ENCODE results near the gene PPP3CB. TPM values are rescaled to one million over a fixed set of nuclear protein-coding genes. Genes with fewer than 3 reads are reported as not detected.
"Not testable (repeated sequence)": the region's sequence is repeated elsewhere in the genome, so short reads cannot be mapped to it uniquely, and the experiment has no call there.

PPP3CB gene
- total and polyA plus RNA-seq, 4 experiments from 2014 or later = 8.9 to 48.1 (median 28.5) TPM

DNA sequence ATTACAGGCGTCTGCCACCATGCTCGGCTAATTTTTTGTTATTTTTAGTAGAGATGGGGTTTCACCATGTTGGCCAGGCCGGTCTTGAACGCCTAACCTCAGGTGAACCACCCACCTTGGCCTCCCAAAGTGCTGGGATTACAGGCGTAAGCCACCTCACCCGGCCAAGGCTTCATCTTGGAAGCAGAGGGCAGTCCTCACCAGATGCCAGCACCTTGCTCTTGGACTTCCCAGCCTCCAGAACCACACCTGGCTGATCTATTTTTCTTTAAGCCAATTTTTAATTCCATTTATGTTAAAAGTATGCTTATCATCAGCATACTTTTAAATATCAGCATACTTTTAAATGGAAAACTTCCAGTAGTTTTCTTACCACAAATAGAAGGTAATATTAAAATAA is 94.2 kb downstream of the PPP3CB start:
- no peak overlapping the region for H3K27ac Mint-ChIP-seq
- H3K27me3 Mint-ChIP-seq = no peaks in the 10 kb centered on the region
- no peak for DNase-seq
- POLR2A ChIA-PET (ENCODE audit: partially characterized antibody) = interaction anchor here (1.3 to 2.0 kb wide), 2 partner anchors 9 to 11 kb away, joined by 3 to 4 read pairs; no protein-coding TSS in a partner anchor
- CTCF ChIA-PET (ENCODE audit: partially characterized antibody) = no interaction called here
- peaks cover 16% of the 10 kb centered on the region for H3K36me3 ChIP-seq (ENCODE audit: insufficient read depth, low read length)
- H3K27me3 ChIP-seq (ENCODE audit: insufficient read depth, low read length) = no peaks in the 10 kb centered on the region
- H3K4me3 Mint-ChIP-seq = peak overlapping the region in 1 of 8 donors; percentile 17
- H3K9me3 Mint-ChIP-seq = peaks cover 0 to 2% (median 0%) of the 10 kb centered on the region in 8 donors
- no peak overlapping the region for H3K27ac ChIP-seq (ENCODE audit: low read depth, low read length)
- H3K9me3 ChIP-seq (ENCODE audit: control insufficient read depth in 1 of 2, low read length in 2 of 2) = no peaks in the 10 kb centered on the region
- peaks cover 13% of the 10 kb centered on the region for H3K4me1 ChIP-seq (ENCODE audit: insufficient read depth, low read length)
- peaks cover 10 to 39% (median 23%) of the 10 kb centered on the region in 4 donors for H3K4me1 Mint-ChIP-seq
- H3K36me3 Mint-ChIP-seq = peaks cover 16 to 29% of the 10 kb centered on the region in 2 donors
- intact Hi-C loops (cut with micrococcal nuclease) = no loop called here
- no peak overlapping the region for H3K4me3 ChIP-seq (ENCODE audit: low read length in 2 of 2)

DNA sequence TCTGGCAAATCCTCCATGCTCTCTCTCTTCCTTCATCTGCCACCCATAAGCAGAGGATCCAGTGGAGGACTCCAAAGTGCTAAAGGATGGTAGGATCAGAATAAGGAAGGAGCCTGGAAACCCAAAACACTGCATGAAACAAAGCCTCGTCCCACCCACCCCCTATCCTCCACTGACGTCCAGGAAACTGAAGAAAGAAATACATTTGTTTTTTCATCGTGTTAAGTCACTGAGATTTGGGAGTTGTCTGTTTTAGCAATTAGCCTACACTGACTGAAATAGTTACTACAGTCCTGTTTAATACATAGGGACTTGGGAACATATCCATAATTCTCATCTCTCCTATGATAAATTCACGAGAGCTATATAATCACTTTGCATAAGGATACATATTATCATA is 96.8 kb downstream of the PPP3CB start:
- Histone ChIP-seq H3K4me3 (ENCODE audit: low read length in 2 of 2) (no peak overlapping the region), H3K27ac (ENCODE audit: low read depth, low read length) (no peak overlapping the region), H3K9me3 (ENCODE audit: control insufficient read depth in 1 of 2, low read length in 2 of 2) (no peaks in the 10 kb centered on the region), H3K27me3 (ENCODE audit: insufficient read depth, low read length) (no peaks in the 10 kb centered on the region), H3K4me1 (ENCODE audit: insufficient read depth, low read length) (no peaks in the 10 kb centered on the region), H3K36me3 (ENCODE audit: insufficient read depth, low read length) (peaks cover 26% of the 10 kb centered on the region)
- Mint-ChIP-seq H3K9me3 (no peaks in the 10 kb centered on the region), H3K27ac (peak overlapping the region in 3 of 7 donors; percentile 8 to 50 (median 16)), H3K4me1 (peaks cover 6 to 23% (median 13%) of the 10 kb centered on the region in 4 donors), H3K4me3 (no peak overlapping the region), H3K27me3 (no peaks in the 10 kb centered on the region), H3K36me3 (peaks cover 33 to 45% of the 10 kb centered on the region in 2 donors)
- CTCF ChIA-PET (ENCODE audit: partially characterized antibody) = no interaction called here
- intact Hi-C loops (cut with micrococcal nuclease) = no loop called here
- no peak for DNase-seq
- POLR2A ChIA-PET (ENCODE audit: partially characterized antibody) = interaction anchor here (1.3 kb wide), 1 partner anchor 15 kb away, joined by 4 read pairs; the partner anchor contains the start of gene ANXA7

DNA sequence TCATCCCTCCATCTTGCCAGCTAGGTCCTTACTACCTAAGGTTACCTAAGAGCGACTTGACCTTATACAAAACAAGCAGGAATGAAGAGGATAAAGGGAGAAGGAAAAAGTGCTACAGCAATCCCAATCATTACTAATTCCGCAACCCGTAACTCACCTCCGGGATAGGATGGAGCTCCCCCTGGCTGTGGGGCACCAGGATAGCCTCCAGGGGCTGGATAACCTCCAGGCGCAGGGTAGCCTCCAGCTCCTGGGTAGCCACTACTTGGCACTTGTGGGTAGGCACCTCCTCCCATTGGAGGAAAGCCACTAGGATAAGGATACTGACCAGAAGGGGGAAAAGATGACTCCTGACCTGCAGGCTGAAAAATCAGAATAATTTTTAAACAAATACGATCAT is 97.8 kb downstream of the PPP3CB start:
- Mint-ChIP-seq H3K27ac (no peak overlapping the region), H3K27me3 (no peaks in the 10 kb centered on the region), H3K4me3 (no peak overlapping the region), H3K4me1 (peaks cover 4 to 15% (median 10%) of the 10 kb centered on the region in 4 donors), H3K9me3 (no peaks in the 10 kb centered on the region), H3K36me3 (peaks cover 40 to 52% of the 10 kb centered on the region in 2 donors)
- intact Hi-C loops (cut with micrococcal nuclease) = no loop called here
- no peak overlapping the region for H3K27ac ChIP-seq (ENCODE audit: low read depth, low read length)
- no peak for DNase-seq
- POLR2A ChIA-PET (ENCODE audit: partially characterized antibody) = no interaction called here
- no peaks in the 10 kb centered on the region for H3K4me1 ChIP-seq (ENCODE audit: insufficient read depth, low read length)
- H3K27me3 ChIP-seq (ENCODE audit: insufficient read depth, low read length) = no peaks in the 10 kb centered on the region
- no peaks in the 10 kb centered on the region for H3K9me3 ChIP-seq (ENCODE audit: control insufficient read depth in 1 of 2, low read length in 2 of 2)
- H3K4me3 ChIP-seq (ENCODE audit: low read length in 2 of 2) = no peak overlapping the region
- H3K36me3 ChIP-seq (ENCODE audit: insufficient read depth, low read length) = peaks cover 26% of the 10 kb centered on the region
- CTCF ChIA-PET (ENCODE audit: partially characterized antibody) = interaction anchor here (0.9 to 1.0 kb wide), 2 partner anchors 11 to 15 kb away, joined by 3 read pairs; no protein-coding TSS in a partner anchor

DNA sequence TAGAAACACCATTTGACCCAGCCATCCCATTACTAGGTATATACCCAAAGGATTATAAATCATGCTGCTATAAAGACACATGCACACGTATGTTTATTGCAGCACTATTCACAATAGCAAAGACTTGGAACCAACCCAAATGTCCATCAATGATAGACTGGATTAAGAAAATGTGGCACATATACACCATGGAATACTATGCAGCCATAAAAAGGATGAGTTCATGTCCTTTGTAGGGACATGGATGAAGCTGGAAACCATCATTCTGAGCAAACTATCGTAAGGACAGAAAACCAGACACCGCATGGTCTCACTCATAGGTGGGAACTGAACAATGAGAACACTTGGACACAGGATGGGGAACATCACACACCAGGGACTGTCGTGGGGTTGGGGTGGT is 101.5 kb downstream of the PPP3CB start:
- H3K27me3 ChIP-seq (ENCODE audit: insufficient read depth, low read length); H3K27me3 Mint-ChIP-seq; H3K4me3 Mint-ChIP-seq; H3K4me1 ChIP-seq (ENCODE audit: insufficient read depth, low read length); POLR2A ChIA-PET (ENCODE audit: partially characterized antibody); H3K4me3 ChIP-seq (ENCODE audit: low read length in 2 of 2); H3K9me3 Mint-ChIP-seq; CTCF ChIA-PET (ENCODE audit: partially characterized antibody); DNase-seq; intact Hi-C loops (cut with micrococcal nuclease); H3K9me3 ChIP-seq (ENCODE audit: control insufficient read depth in 1 of 2, low read length in 2 of 2); H3K27ac Mint-ChIP-seq; H3K27ac ChIP-seq (ENCODE audit: low read depth, low read length): not testable (repeated sequence)
- peaks cover 42% of the 10 kb centered on the region for H3K36me3 ChIP-seq (ENCODE audit: insufficient read depth, low read length)
- Mint-ChIP-seq H3K4me1 (peaks cover 5 to 15% (median 9%) of the 10 kb centered on the region in 4 donors), H3K36me3 (peaks cover 57 to 63% of the 10 kb centered on the region in 2 donors)

DNA sequence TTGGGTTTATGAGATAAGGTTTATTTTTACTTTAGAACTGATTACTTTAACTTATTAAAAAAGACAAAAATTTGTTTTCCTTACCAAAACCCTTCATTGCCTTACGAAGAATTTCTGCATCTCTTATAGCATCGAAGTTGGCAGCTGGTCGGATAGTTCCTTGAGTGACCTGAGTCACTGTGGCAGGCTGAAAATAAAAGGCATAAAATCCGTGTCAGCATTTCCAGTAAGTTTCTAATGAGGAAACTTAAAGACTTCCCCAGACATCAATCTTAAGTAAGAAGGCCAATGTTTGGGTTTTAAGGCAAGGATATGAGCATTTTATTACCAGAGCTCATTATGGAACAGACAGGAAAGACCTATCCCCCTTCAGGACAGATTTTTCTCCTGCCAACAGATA is 107.6 kb downstream of the PPP3CB start:
- Mint-ChIP-seq H3K27ac (no peak overlapping the region), H3K9me3 (no peaks in the 10 kb centered on the region), H3K4me1 (peaks cover 6 to 9% (median 7%) of the 10 kb centered on the region in 4 donors), H3K27me3 (no peaks in the 10 kb centered on the region), H3K36me3 (peaks cover 62 to 65% of the 10 kb centered on the region in 2 donors), H3K4me3 (no peak overlapping the region)
- peaks cover 61% of the 10 kb centered on the region for H3K36me3 ChIP-seq (ENCODE audit: insufficient read depth, low read length)
- H3K27ac ChIP-seq (ENCODE audit: low read depth, low read length) = no peak overlapping the region
- POLR2A ChIA-PET (ENCODE audit: partially characterized antibody) = no interaction called here
- no peaks in the 10 kb centered on the region for H3K9me3 ChIP-seq (ENCODE audit: control insufficient read depth in 1 of 2, low read length in 2 of 2)
- no peaks in the 10 kb centered on the region for H3K27me3 ChIP-seq (ENCODE audit: insufficient read depth, low read length)
- no peak for DNase-seq
- no peak overlapping the region for H3K4me3 ChIP-seq (ENCODE audit: low read length in 2 of 2)
- CTCF ChIA-PET (ENCODE audit: partially characterized antibody) = no interaction called here
- intact Hi-C loops (cut with micrococcal nuclease) = no loop called here
- H3K4me1 ChIP-seq (ENCODE audit: insufficient read depth, low read length) = no peaks in the 10 kb centered on the region

DNA sequence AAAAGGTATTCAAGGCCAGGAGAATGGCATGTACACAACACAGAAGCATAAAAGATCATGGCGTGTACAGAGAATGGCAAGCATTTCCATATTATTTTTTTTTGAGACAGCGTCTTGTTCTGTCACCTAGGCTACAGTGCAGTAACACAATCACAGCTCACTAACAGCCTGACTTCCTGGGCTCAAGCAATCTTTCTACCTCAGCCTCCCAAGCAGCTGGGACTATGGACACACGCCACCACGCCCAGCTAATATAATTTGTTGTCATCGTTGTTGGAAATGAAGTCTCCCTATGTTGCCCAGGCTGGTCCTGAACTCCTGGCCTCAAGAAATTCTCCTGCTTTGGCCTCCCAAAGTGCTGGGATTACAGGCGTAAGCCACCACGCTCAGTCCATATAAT is 109.2 kb downstream of the PPP3CB start:
- H3K9me3 ChIP-seq (ENCODE audit: control insufficient read depth in 1 of 2, low read length in 2 of 2) = no peaks in the 10 kb centered on the region
- Mint-ChIP-seq H3K27ac (peak overlapping the region in 1 of 7 donors; percentile 2), H3K9me3 (no peaks in the 10 kb centered on the region), H3K4me3 (no peak overlapping the region), H3K27me3 (no peaks in the 10 kb centered on the region), H3K36me3 (peaks cover 58 to 70% of the 10 kb centered on the region in 2 donors), H3K4me1 (peaks cover 2 to 6% (median 4%) of the 10 kb centered on the region in 4 donors)
- no peak overlapping the region for H3K27ac ChIP-seq (ENCODE audit: low read depth, low read length)
- H3K4me1 ChIP-seq (ENCODE audit: insufficient read depth, low read length) = no peaks in the 10 kb centered on the region
- no peaks in the 10 kb centered on the region for H3K27me3 ChIP-seq (ENCODE audit: insufficient read depth, low read length)
- ChIA-PET POLR2A (ENCODE audit: partially characterized antibody) (no interaction called here), CTCF (ENCODE audit: partially characterized antibody) (no interaction called here)
- intact Hi-C loops (cut with micrococcal nuclease) = no loop called here
- peaks cover 76% of the 10 kb centered on the region for H3K36me3 ChIP-seq (ENCODE audit: insufficient read depth, low read length)
- DNase-seq = no peak
- no peak overlapping the region for H3K4me3 ChIP-seq (ENCODE audit: low read length in 2 of 2)

All from CD4-positive, alpha-beta memory T cell (primary cell).